GM21526 (cell line): ENCODE measurements around the gene AUP1.
"Not testable (repeated sequence)": the region's sequence is repeated elsewhere in the genome, so short reads cannot be mapped to it uniquely, and the experiment has no call there.

Experiments used
- ATAC-seq: cut with Tn5 transposase; IDR thresholded peaks from one replicate; pipeline ENCODE4 v1.9.1; 2021; ENCODE audit warnings: moderate library complexity; ENCODE audit not compliant: unreplicated experiment, low FRiP score

The AUP1 gene, protein sequence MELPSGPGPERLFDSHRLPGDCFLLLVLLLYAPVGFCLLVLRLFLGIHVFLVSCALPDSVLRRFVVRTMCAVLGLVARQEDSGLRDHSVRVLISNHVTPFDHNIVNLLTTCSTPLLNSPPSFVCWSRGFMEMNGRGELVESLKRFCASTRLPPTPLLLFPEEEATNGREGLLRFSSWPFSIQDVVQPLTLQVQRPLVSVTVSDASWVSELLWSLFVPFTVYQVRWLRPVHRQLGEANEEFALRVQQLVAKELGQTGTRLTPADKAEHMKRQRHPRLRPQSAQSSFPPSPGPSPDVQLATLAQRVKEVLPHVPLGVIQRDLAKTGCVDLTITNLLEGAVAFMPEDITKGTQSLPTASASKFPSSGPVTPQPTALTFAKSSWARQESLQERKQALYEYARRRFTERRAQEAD

DNA sequence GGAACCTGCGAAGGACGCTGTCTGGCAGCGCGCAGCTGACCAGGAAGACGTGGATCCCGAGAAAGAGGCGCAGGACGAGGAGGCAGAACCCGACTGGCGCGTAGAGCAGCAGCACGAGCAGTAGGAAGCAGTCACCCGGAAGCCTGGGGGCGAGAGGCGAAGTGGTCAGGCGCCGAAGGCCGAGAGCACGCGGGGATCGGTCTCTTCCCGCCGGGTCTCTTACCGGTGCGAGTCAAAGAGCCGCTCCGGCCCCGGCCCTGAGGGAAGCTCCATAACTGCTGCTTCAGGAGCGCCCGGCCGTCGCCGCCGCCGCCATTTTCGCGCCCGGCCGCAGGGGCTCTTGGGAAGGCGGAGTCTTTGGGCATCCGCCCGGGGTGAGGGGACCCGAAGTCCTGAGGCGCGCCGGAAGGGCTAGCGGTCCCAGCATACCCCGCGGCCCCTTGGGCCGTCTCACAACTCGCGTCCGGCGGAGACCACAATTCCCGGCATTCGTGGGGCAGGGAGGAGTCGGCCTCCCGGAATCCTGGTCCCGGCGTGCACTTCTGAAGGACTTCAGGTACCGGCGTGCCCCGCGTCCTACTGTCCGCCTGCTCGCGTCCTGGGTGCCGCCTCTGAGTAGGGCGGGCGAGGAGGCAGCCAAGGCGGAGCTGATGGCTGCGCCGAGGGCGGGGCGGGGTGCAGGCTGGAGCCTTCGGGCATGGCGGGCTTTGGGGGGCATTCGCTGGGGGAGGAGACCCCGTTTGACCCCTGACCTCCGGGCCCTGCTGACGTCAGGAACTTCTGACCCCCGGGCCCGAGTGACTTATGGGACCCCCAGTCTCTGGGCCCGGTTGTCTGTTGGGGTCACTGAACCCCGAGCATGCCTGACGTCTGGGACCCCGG is at the start of gene AUP1, which contains the start of gene HTRA2:
Gene AUP1, minus strand, starts transcription at position 350 of the 882 bp plus-strand sequence. Its CDS starts 77 bp downstream, at position 273.
Gene HTRA2, plus strand, starts transcription at position 577 of the 882 bp plus-strand sequence. Its CDS starts 74 bp downstream, at position 651.
- ATAC-seq, result peak; percentile 73

DNA sequence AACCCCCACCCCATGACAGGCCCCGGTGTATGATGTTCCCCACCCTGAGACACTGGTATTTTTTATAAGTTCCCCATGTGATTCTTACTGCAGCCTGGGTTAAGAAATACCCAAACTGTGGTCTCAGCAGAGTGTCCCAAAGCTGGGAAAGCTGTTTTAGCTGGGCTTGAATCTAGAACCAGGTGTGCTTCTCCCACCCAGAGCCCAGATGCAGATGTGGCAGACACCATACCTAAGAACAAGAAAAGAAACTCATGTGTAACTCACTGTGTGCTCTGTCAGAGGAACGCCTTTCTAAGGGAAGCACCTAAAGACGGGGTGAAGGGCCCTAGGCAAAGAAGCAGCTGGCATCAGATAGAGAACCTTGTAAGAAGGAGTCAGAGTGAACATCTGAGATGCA is 48.9 kb upstream of the AUP1 start:
- no peak for ATAC-seq

DNA sequence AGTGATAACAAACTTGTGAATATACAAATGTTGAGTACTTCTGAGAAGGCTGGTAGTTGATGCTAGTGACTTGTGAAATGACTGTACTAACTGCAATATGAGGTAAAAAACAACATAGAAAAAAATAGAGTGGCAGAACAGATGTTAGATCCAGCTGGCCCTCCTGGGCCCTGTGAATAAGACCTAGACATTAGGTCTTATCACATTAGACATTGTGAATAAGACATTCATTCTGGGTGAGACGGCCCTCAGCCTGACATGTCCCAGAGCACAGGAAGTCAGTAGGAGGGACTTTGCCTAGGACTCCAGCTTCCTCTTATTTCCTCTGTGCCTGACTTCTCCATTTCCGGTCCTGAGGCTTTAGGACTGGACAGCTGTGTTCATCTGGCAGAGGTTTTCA is 47.9 kb upstream of the AUP1 start:
- ATAC-seq, result no peak

DNA sequence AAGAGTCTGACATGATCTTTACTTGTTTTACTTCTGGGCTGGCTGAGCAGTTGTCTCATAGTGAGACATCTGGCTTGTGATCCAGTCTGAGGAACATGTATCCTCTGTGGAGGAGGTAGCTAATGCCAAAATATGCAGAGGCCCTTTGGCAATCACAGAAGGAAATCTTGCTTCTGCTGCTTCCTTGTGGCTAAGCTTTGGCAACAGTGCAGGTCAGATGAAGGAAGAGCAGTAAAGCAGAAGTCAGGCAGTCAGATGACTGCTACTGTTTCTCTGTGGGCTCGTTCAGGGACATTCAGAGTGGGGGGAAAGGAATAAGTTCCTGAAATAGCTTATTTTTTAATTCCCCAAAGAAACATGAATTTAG is 47.3 kb upstream of the AUP1 start:
- no peak for ATAC-seq

DNA sequence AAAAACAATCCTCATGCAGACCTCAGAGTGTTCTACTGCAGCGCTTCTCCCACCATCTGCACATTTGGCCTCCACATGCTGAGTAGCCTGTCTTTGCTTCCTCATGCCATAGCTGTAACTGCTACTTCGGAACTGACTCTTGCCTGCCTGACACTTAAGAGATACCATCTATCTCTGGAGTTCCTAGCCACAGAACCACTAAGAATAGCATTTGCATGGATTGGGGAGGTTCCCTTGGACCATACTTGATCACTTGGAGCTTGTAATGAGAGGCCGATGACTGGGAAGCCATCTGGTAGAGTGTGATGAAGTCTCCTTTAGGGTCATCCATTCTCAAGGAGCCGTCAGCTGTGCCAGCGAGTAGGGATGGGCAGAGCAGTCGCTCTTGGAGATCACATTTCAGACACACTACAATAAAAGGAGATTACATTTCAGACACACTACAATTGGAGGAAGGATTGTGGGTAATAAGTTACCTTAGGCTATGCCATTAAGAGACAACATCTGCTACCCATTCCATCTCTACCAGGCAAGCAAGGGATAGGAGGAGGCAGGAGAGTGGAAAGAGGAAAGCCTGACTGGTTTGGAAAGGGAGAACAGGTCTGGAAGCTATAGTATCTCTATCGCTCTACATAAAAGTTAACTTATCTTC is 46.8 kb upstream of the AUP1 start:
- ATAC-seq, result no peak

DNA sequence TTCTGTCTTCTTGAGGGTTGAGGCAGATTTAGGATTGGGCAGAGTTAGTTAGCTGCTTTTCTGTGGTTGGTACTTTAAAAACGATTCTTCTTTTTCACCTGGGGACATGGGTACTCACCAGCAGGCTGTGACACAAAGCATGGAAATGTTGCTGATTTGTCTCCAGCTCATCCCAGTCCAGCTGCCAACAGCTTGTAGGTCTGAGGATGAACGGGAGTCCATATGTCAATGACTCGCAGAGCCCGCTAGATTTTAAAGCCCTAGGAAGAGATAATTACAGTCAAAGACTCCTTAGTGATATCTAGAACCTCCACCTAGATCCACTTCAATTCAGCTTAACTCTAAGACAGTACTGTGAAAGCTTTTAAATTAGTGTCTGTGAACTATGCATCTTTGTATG is 45.8 kb upstream of the AUP1 start:
- no peak for ATAC-seq

DNA sequence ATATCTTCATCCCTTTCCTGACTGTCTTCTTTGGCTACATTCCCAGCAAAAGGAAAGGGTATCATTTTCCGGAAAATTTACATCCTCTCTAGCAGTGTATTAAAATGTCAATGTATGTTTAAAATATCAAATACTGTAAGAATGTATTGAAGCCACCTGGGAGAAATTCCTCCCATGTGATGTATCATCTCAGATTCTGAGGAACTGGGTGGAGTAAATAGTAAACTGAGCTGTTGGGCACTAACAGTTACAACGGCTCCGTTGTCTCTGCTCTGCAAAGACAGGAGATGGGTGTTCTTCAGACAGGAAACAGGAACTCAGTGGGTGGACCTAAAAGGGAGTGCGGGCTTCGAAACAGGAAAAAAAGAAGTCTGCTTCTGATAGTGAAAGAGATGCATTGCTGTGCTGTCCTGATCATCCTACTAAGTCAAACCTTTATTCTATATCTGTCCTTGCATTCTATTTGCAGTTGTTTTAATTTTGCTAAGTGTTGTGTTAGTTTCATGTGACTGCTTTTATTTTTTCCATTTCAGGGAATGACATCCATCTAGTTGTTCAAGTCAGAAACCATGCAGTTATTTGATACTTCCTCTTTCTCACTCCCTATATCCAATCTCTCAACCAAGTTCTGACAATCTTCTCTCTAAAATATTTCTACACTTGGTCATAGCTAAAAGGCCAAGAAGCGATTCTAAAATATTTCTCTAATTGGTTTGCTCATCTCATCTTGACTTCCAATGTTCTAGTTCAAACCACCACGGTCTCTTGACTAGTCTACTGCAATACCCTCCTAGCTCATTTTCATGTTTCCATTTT is 44.4 kb upstream of the AUP1 start:
- no peak for ATAC-seq

DNA sequence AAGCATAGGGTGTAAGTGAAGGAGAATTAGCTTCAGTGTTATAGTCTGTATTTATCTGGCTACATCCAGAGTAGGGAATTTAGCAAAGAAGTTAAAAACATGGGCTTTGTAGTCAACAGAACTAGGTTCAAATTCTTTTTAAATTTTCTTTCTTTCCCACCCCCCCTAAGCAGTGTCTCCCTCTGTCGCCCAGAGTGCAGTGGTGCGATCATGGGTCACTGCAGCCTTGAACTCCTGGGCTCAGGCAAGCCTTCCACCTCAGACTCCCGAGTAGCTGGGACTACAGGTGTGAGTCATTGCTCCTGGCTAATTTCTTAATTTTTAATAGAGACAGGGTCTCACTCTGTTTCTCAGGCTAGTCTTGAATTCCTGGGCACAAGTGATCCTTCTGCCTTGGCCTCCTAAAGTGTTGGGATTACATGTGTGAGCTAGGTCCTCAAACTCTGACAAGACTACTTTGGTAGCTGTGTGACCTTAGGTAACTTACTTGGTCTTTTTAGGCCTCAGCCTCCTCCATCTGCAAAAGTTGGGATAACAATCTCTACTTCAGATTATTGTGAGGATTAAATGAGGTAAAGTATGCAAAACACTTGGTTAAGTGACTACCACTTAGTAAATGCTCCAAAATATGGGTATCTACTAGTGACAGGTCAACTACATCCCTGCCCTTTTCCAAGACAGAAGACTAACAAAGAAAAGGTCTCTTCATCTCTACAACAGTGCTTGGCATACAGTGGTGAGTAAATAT is 42.8 kb upstream of the AUP1 start:
- no peak for ATAC-seq

DNA sequence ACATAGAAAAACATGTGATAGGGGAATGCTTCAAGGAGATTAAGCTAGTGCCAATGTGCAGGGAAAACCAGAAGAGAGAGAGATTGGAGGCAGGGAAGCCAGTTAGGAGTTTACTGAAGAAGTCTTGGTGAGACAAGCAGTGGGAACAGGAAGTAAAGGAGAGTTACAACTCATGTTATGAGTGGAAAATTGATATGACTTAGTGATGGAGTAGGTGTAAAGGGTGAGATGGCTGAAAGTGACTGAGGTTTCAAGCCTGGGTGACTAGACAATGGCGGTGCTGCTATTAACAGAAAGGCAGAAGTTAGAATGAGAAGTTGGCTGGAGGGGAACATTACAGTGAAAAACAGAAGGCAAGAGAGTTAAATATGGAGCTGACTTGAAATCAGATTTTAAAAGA is 41.6 kb upstream of the AUP1 start:
- peak; percentile 50 for ATAC-seq

DNA sequence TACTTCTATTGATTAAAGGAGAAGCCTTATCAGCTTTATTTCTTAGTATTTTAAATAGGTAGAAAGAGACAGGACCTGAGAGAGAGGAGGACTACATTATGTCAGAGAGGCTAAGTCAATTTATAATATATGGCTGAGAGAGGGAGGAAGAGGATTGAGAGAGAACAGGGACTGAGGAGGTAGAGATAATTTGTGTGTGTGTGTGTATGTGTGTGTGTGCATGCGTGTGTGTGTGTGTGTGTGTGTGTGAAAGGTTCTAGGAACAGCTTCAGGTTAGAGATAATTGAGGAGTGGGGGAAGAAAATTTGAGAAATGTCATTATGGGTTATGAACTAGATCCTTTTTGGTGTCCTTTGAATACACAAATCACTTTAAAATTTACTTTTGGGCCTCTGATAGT is 40.2 kb upstream of the AUP1 start:
- no peak for ATAC-seq

DNA sequence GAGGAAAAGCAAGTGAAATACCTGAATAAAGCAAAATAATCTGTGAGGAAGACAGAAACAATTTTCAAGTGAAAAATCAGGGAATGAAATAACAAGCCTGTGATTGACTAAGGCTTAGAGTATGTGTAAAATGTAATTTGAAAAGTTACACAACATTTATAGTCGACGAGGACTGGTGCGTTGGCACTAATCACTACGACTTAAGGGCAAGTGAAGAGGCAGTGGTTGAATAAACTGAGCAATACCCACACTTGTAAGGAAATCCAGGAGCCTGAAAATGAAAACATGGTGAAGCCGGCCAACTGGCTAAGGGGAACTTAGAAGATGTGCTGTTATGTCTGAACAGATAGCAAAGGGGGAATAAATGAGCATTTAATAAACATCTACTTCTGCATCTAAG is 38.4 kb upstream of the AUP1 start:
- ATAC-seq, result no peak

DNA sequence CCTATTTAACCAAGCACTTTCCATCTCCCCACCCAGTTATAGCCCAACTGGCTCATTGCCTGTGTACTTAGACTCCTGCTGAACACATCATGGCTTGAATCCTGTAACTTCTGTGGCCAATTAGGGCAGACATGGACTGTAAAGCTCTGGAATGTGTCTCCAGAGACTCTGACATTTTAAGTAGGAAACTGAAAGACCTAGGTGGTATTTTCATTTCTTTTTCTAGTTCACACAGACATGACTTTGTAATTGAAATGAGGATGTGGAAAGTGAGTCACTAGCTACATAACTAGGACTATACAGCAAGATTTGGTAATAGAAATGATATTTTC is 37.2 kb upstream of the AUP1 start:
- ATAC-seq, result no peak

DNA sequence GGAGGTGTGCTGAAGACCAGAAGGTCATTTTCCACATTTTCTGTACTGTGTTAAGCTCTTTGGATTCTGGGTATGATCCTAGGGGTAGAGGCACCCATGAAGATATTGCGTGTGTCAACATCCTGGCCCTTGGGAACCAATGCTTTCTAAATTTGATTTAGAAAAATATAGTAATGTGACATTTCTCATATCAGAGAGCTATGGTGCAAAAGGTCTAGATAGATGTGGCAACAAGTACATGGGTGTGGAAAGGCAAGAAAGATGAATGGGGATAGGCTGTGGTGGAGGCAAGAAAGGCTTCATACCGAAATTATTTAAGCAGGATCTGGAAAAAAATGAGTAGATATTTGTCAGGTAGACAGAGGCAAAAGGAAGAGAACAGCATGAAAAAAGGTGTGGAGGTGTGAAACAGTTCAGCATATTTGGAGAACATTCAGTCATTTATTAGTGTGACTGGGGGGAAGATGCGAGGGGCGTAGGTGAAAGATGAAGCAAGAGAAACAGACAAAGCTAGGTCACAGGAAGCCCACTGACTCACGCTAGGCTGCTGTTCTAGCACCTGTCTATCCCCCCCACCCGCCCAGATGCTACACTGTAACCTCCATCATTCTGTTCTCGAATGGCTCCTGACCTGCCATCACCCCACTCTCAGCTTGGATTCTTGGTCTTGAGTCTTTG is 36.7 kb upstream of the AUP1 start:
- ATAC-seq, result no peak

DNA sequence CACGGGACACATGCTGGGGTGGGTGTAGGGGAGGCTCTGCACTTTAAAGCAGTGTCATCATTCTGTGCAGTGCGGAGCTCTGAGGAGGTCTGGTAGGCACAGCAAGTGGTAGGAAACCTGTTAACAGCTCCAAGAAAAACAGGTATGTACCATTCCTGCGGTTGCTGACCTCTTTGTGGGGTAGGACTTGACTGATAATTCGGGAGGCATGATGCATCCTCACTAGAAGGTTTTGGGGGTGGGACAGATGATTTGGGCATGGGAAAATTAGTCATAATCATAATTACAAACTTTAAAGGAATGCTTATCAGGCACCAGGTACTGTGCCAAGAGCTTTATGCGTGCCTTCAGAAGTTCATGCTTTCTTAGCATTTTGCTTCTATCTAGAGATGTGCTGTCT is 34.7 kb upstream of the AUP1 start:
- ATAC-seq, result no peak

DNA sequence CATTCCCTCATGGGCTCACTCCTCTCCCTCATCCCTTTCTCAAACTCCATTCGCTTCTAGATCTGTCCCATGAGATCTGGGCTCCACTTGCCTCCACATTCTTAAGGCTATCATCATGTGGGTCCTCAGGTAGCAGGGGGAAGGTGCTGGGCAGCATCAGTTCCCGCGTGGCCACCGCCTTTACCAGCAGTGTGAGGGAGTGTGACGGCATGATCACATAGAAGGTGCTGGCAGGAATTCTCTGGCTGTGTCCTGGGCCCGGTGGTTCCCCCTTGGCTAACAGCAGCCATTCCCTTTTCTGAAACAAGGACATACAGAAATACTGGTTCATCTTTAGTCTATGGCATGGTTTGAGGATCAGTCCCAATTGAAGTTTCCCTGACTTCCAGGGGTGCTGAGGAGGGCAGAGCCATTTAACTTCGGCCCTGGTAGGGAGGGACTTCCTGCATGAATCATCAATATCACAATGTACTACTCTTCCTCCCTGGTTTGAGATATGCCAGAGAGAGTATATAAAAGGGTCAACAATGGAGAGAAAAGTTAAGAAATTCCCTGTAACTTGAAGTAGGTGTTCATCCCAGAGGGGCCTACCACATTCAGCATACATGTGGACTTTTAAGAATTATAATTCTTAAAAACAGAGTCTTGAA is 32.7 kb upstream of the AUP1 start:
- ATAC-seq, result no peak

DNA sequence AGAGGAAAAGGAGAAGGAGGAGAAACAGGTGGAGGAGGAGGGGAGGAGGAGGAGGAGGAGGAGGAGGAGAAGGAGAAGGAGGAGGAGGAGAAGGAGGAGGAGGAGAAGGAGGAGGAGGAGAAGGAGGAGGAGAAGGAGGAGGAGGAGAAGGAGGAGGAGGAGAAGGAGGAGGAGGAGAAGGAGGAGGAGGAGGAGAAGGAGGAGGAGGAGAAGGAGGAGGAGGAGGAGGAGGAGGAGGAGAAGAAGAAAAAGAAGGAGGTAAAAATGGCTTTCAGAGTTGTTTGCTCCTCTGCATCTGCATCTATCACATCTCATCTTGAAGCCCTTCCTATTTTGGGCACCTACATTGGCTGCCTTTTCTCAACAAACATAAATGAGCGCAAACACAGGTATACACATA is 31.5 kb upstream of the AUP1 start:
- not testable (repeated sequence) for ATAC-seq

DNA sequence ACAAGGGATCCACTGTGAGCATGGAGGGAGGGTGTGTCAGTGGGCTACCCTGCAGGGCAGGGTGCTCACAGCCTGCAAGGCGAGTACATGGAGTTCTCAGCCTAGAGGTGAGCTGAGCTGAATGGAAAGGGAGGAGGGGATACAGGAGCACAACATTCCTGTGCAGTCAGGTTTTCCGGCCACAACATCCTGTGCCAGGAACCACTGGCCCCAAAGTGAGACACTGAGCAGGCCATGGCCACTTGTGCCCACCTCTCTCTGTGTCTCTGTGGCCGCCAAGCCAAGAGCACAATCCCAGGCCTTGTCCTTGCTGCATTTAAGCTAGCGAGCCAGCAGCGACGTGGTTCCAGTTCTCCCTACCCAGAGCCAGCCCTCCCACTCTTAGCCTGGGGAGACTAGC is 31.1 kb upstream of the AUP1 start:
- no peak for ATAC-seq

DNA sequence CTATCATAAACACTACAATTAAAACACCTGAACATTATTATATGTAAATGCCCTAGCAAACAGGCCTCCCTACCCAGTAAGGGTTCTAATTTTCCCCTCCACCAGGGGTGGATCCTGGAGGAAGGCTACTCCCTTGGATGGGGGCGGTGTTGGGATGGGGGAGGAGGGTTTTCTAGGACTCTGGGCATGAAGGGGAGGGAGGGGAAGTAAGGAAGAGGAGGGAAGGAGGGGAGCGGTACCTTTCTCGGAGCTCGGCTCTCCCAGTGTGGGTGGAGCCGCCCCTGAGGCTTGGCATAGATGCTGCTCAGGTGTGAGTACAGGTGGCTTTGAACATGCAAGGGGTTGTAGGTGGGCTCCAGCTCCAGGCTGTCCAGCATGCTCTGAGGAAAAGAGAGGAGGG is 30.4 kb upstream of the AUP1 start:
- no peak for ATAC-seq
